GM23338 (cell line): ENCODE results near the gene LRWD1. TPM values are rescaled to one million over a fixed set of nuclear protein-coding genes. Genes with fewer than 3 reads are reported as not detected.

Source experiments
- ATAC-seq: fragments of 200-7000 bp; cut with Tn5 transposase; 3 replicates; pipeline ENCODE4 v1.9.1; 2020
- DNase-seq: peaks from one replicate; pipeline ENCODE4 v3.0.0-alpha.2; 2015; ENCODE audit warnings: low spot score
- H2AFZ ChIP-seq: fragments of 200-600 bp; sonication (generic); 2 replicates; pipeline ENCODE4 v1.8.0; 2016; ENCODE audit warnings: antibody characterized with exemption, mild to moderate bottlenecking, moderate library complexity
- H3F3A ChIP-seq: fragments of 200-600 bp; sonication (generic); replicated peaks from 2 replicates; pipeline ENCODE4 v1.8.0; 2017; ENCODE audit warnings: antibody characterized with exemption, mixed run types, low read depth
- H3K27ac ChIP-seq: fragments of 200-600 bp; sonication (generic); 2 replicates; pipeline ENCODE4 v1.6.1; 2016; ENCODE audit warnings: low read depth
- H3K27me3 ChIP-seq: fragments of 200-600 bp; sonication (generic); 2 replicates; pipeline ENCODE4 v1.8.0; 2016; ENCODE audit warnings: mild to moderate bottlenecking, mixed run types, moderate library complexity; ENCODE audit not compliant: insufficient read depth
- H3K36me3 ChIP-seq: fragments of 200-600 bp; sonication (generic); 2 replicates; pipeline ENCODE4 v1.8.0; 2016; ENCODE audit warnings: mild to moderate bottlenecking; ENCODE audit not compliant: insufficient read depth
- H3K4me1 ChIP-seq: fragments of 200-600 bp; sonication (generic); 2 replicates; pipeline ENCODE4 v1.8.0; 2016; ENCODE audit warnings: mild to moderate bottlenecking, moderate library complexity; ENCODE audit not compliant: insufficient read depth
- H3K4me2 ChIP-seq: fragments of 200-600 bp; sonication (generic); 2 replicates; pipeline ENCODE4 v1.7.1; 2017; ENCODE audit warnings: mixed run types
- H3K4me3 ChIP-seq: fragments of 200-600 bp; sonication (generic); 2 replicates; pipeline ENCODE4 v1.6.1; 2016; ENCODE audit warnings: mixed run types
- H3K79me2 ChIP-seq: fragments of 200-600 bp; sonication (generic); replicated peaks from 2 replicates; pipeline ENCODE4 v1.8.0; 2017; ENCODE audit warnings: mild to moderate bottlenecking; ENCODE audit not compliant: insufficient read depth
- H3K9me2 ChIP-seq: fragments of 200-600 bp; sonication (generic); 2 replicates; pipeline ENCODE4 v1.8.0; 2017; ENCODE audit not compliant: insufficient read depth
- H4K20me1 ChIP-seq: fragments of 200-600 bp; sonication (generic); replicated peaks from 2 replicates; pipeline ENCODE4 v1.8.0; 2017; ENCODE audit warnings: mild to moderate bottlenecking; ENCODE audit not compliant: insufficient read depth
- H3K27ac Mint-ChIP-seq: 2 replicates; pipeline ENCODE4 v1.8.0; 2020; ENCODE audit warnings: inconsistent platforms, mild to moderate bottlenecking, moderate library complexity, mixed read lengths
- H3K27me3 Mint-ChIP-seq: 3 replicates; pipeline ENCODE4 v1.8.0; 2022; ENCODE audit warnings: low read depth, mild to moderate bottlenecking, moderate library complexity, mixed read lengths, inconsistent platforms; ENCODE audit not compliant: insufficient read depth, poor library complexity
- H3K36me3 Mint-ChIP-seq: 3 replicates; pipeline ENCODE4 v1.8.0; 2021; ENCODE audit warnings: low read depth, mild to moderate bottlenecking, inconsistent platforms, moderate library complexity, mixed read lengths
- H3K4me1 Mint-ChIP-seq: 3 replicates; pipeline ENCODE4 v1.8.0; 2020; ENCODE audit warnings: mild to moderate bottlenecking, inconsistent platforms, mixed read lengths
- H3K4me3 Mint-ChIP-seq: 3 replicates; pipeline ENCODE4 v1.8.0; 2021; ENCODE audit warnings: moderate library complexity, mild to moderate bottlenecking, inconsistent platforms, mixed read lengths
- H3K9me3 Mint-ChIP-seq: 3 replicates; pipeline ENCODE4 v1.8.0; 2020; ENCODE audit warnings: moderate library complexity, mild to moderate bottlenecking, inconsistent platforms, mixed read lengths
- CREB1 ChIP-seq: fragments of 250-450 bp; sonication (Bioruptor Pico); IDR thresholded peaks from 2 replicates; pipeline ENCODE4 v1.5.0; 2020; ENCODE audit warnings: low read depth, mild to moderate bottlenecking, moderate library complexity
- CTCF ChIP-seq, 2 experiments: fragments of 200-600 bp in 1 of 2; sonication (generic) in 1 of 2; conservative IDR thresholded peaks; 2 replicates each; pipeline versions ENCODE4 v1.5.1 to v1.6.1; 2016 to 2017; ENCODE audit warnings: antibody characterized with exemption in 2 of 2, low read depth in 2 of 2, mild to moderate bottlenecking in 2 of 2, moderate library complexity in 1 of 2
- ETS1 ChIP-seq: IDR thresholded peaks from 2 replicates; pipeline ENCODE4 v1.6.1; 2016; ENCODE audit warnings: antibody characterized with exemption
- EZH2 ChIP-seq: fragments of 200-600 bp; sonication (generic); IDR thresholded peaks from one replicate; pipeline ENCODE4 v1.8.0; 2017; ENCODE audit warnings: antibody characterized with exemption, mild to moderate bottlenecking, low read depth; ENCODE audit not compliant: unreplicated experiment
- EZH2phosphoT487 ChIP-seq: fragments of 200-600 bp; sonication (generic); IDR thresholded peaks from one replicate; pipeline ENCODE4 v1.8.1; 2018; ENCODE audit warnings: antibody characterized with exemption; ENCODE audit not compliant: unreplicated experiment
- JUNB ChIP-seq: IDR thresholded peaks from one replicate; pipeline ENCODE4 v1.6.1; 2016; ENCODE audit warnings: antibody characterized with exemption; ENCODE audit not compliant: unreplicated experiment
- NANOG ChIP-seq: IDR thresholded peaks from 2 replicates; pipeline ENCODE4 v1.6.1; 2016; ENCODE audit warnings: antibody characterized with exemption, borderline replicate concordance
- POLR2AphosphoS5 ChIP-seq: IDR thresholded peaks from 2 replicates; pipeline ENCODE4 v1.6.1; 2016; ENCODE audit warnings: antibody characterized with exemption, low read depth
- STAT1 ChIP-seq: IDR thresholded peaks from one replicate; pipeline ENCODE4 v1.6.1; 2016; ENCODE audit warnings: antibody characterized with exemption; ENCODE audit not compliant: unreplicated experiment
- ZNF114 ChIP-seq: fragments of 250-450 bp; sonication (Bioruptor Pico); IDR thresholded peaks from 2 replicates; pipeline ENCODE4 v1.5.0; 2020; ENCODE audit warnings: mild to moderate bottlenecking, moderate library complexity
- ZNF331 ChIP-seq: fragments of 250-450 bp; sonication (Bioruptor Pico); IDR thresholded peaks from 2 replicates; pipeline ENCODE4 v1.5.0; 2020; ENCODE audit warnings: low read depth, mild to moderate bottlenecking, moderate library complexity
- ZNF462 ChIP-seq: fragments of 250-450 bp; sonication (Bioruptor Pico); IDR thresholded peaks from 2 replicates; pipeline ENCODE4 v1.5.0; 2020; ENCODE audit warnings: mild to moderate bottlenecking, moderate library complexity
- polyA plus RNA-seq: library from polyadenylated mRNA; unstranded; fragments of >200 nt; fragmentation: Nextera tagmentation; extraction: Ambion mirVana; gene quantifications from 2 replicates; pipeline ENCODE4 v1.2.1, GENCODE V29; 2016
- total RNA-seq: library from RNA; depleted of rRNA; stranded (reverse); fragments of >200 nt; shearing (Covaris generic); gene quantifications from 2 replicates; pipeline ENCODE4 v1.2.3, GENCODE V29; 2014
- TF ChIP-seq, protein P1 (sequence below): IDR thresholded peaks from one replicate; pipeline ENCODE4 v1.6.1; 2018; ENCODE audit warnings: antibody characterized with exemption; ENCODE audit not compliant: unreplicated experiment

The LRWD1 gene
- total and polyA plus RNA-seq, 2 experiments from 2014 or later, result 24.0 to 55.2 TPM

DNA sequence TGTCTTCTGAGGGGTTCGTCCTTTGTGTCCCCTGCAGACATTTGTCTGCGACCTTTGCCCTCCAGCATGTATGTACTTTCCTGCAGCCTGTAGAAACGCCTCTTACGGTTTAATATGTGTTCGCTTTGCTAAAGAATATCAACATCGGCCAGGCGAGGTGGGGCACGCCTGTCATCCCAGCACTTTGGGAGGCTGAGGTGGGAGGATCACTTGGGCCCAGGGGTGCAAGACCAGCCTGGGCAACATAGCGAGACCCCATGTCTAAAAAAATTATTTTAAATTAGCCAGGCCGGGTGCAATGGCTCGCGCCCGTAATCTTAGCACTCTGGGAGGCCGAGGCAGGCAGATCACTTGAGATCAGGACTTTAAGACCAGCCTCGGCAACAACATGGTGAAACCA, 15.6 kb upstream of the LRWD1 start:
- H2AFZ ChIP-seq, result no peak overlapping the region
- Mint-ChIP-seq H3K4me3 (no peak overlapping the region), H3K9me3 (no peaks in the 10 kb centered on the region), H3K36me3 (peaks cover 3% of the 10 kb centered on the region; the same call in 2 of the 3 replicates), H3K27ac (no peak overlapping the region), H3K4me1 (peaks cover 4% of the 10 kb centered on the region; the same call in 1 of the 3 replicates), H3K27me3 (peaks cover 5% of the 10 kb centered on the region)
- H4K20me1 ChIP-seq, result no peaks in the 10 kb centered on the region; the same call in 1 of the 2 replicates
- H3F3A ChIP-seq, result 0 out of 2 replicates have a peak, but pooled peaks cover 3% of the 10 kb centered on the region
- H3K4me3 ChIP-seq, result no peak overlapping the region
- H3K79me2 ChIP-seq, result no peaks in the 10 kb centered on the region
- no peaks in the 10 kb centered on the region for H3K36me3 ChIP-seq
- H3K27ac ChIP-seq, result no peak overlapping the region
- DNase-seq (no peak), ATAC-seq (no peak)
- H3K4me2 ChIP-seq, result no peak overlapping the region
- H3K27me3 ChIP-seq, result no peaks in the 10 kb centered on the region
- no peaks in the 10 kb centered on the region for H3K9me2 ChIP-seq
- H3K4me1 ChIP-seq, result no peaks in the 10 kb centered on the region
- TF ChIP-seq EZH2phosphoT487, result no peak
- TF ChIP-seq, protein P1, sequence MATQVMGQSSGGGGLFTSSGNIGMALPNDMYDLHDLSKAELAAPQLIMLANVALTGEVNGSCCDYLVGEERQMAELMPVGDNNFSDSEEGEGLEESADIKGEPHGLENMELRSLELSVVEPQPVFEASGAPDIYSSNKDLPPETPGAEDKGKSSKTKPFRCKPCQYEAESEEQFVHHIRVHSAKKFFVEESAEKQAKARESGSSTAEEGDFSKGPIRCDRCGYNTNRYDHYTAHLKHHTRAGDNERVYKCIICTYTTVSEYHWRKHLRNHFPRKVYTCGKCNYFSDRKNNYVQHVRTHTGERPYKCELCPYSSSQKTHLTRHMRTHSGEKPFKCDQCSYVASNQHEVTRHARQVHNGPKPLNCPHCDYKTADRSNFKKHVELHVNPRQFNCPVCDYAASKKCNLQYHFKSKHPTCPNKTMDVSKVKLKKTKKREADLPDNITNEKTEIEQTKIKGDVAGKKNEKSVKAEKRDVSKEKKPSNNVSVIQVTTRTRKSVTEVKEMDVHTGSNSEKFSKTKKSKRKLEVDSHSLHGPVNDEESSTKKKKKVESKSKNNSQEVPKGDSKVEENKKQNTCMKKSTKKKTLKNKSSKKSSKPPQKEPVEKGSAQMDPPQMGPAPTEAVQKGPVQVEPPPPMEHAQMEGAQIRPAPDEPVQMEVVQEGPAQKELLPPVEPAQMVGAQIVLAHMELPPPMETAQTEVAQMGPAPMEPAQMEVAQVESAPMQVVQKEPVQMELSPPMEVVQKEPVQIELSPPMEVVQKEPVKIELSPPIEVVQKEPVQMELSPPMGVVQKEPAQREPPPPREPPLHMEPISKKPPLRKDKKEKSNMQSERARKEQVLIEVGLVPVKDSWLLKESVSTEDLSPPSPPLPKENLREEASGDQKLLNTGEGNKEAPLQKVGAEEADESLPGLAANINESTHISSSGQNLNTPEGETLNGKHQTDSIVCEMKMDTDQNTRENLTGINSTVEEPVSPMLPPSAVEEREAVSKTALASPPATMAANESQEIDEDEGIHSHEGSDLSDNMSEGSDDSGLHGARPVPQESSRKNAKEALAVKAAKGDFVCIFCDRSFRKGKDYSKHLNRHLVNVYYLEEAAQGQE, result no peak
- no peak for TF ChIP-seq ZNF331 (CRISPR knock-in tag)
- no peak for TF ChIP-seq ZNF114 (CRISPR knock-in tag)
- TF ChIP-seq JUNB, result no peak
- no peak for TF ChIP-seq NANOG
- TF ChIP-seq EZH2, result no peak
- no peak for TF ChIP-seq ETS1
- TF ChIP-seq CREB1 (CRISPR knock-in tag), result no peak
- TF ChIP-seq CTCF (conservative IDR thresholded peaks at IDR 0.05; ENCODE audit: low read depth in 2 of 2), result no peak
- no peak for TF ChIP-seq STAT1
- TF ChIP-seq ZNF462, result no peak
- TF ChIP-seq POLR2AphosphoS5, result no peak
